ENCODE measurements around the gene ZNF629.
A peak's percentile ranks its signal among the peaks of the same experiment; 100 is the strongest.
"Not testable (repeated sequence)": the region's sequence is repeated elsewhere in the genome, so short reads cannot be mapped to it uniquely, and the experiment has no call there.

ZNF629 gene

GRCh38 chr16:30816769-30817168 lies 29.8 kb upstream of the ZNF629 start:
- no peak overlapping the region for H3K4me3 ChIP-seq (ENCODE audit: low read depth, low read length)
- no peak for DNase-seq (ENCODE audit: low read depth)
- TF ChIP-seq CTCF (IDR thresholded peaks at IDR 0.05; ENCODE audit: control insufficient read depth, extremely low read depth, insufficient read depth) = no peak

GRCh38 chr16:30813821-30814189 lies 26.8 kb upstream of the ZNF629 start:
- no peak for DNase-seq (ENCODE audit: low read depth)
- peak overlapping the region; percentile 59 for H3K4me3 ChIP-seq (ENCODE audit: low read depth, low read length)
- no peak for TF ChIP-seq CTCF (IDR thresholded peaks at IDR 0.05; ENCODE audit: control insufficient read depth, extremely low read depth, insufficient read depth)

- DNase-seq (ENCODE audit: low read depth); H3K4me3 ChIP-seq (ENCODE audit: low read depth, low read length): not testable (repeated sequence)
These were observed 22.7 kb upstream of the ZNF629 start for GRCh38 chr16:30809675-30810074.

- H3K4me3 ChIP-seq (ENCODE audit: low read depth, low read length); DNase-seq (ENCODE audit: low read depth): not testable (repeated sequence)
These were observed 22.0 kb upstream of the ZNF629 start for GRCh38 chr16:30808890-30809426.

GRCh38 chr16:30808146-30808545 lies 21.1 kb upstream of the ZNF629 start:
- no peak for TF ChIP-seq CTCF (IDR thresholded peaks at IDR 0.05; ENCODE audit: control insufficient read depth, extremely low read depth, insufficient read depth)
- DNase-seq (ENCODE audit: low read depth) = no peak
- no peak overlapping the region for H3K4me3 ChIP-seq (ENCODE audit: low read depth, low read length)

GRCh38 chr16:30805370-30806169 lies 18.6 kb upstream of the ZNF629 start:
- no peak for TF ChIP-seq CTCF (IDR thresholded peaks at IDR 0.05; ENCODE audit: control insufficient read depth, extremely low read depth, insufficient read depth)
- H3K4me3 ChIP-seq (ENCODE audit: low read depth, low read length) = peak overlapping the region; percentile 75
- peak; percentile 34 for DNase-seq (ENCODE audit: low read depth)

- peak overlapping the region; percentile 75 for H3K4me3 ChIP-seq (ENCODE audit: low read depth, low read length)
- TF ChIP-seq CTCF (IDR thresholded peaks at IDR 0.05; ENCODE audit: control insufficient read depth, extremely low read depth, insufficient read depth) = no peak
- DNase-seq (ENCODE audit: low read depth) = no peak
These were observed 18.0 kb upstream of the ZNF629 start for GRCh38 chr16:30805056-30805369.

GRCh38 chr16:30802936-30803335 lies 15.9 kb upstream of the ZNF629 start:
- DNase-seq (ENCODE audit: low read depth) = no peak
- TF ChIP-seq CTCF (IDR thresholded peaks at IDR 0.05; ENCODE audit: control insufficient read depth, extremely low read depth, insufficient read depth) = no peak
- no peak overlapping the region for H3K4me3 ChIP-seq (ENCODE audit: low read depth, low read length)
